HG02981 (cell line): ENCODE measurements around the gene SIK3.
"Not testable (repeated sequence)": the region's sequence is repeated elsewhere in the genome, so short reads cannot be mapped to it uniquely, and the experiment has no call there.

Source experiments
- ATAC-seq: cut with Tn5 transposase; IDR thresholded peaks from one replicate; pipeline ENCODE4 v1.9.1; 2021; ENCODE audit warnings: mild to moderate bottlenecking, moderate library complexity; ENCODE audit not compliant: unreplicated experiment

The SIK3 gene

DNA sequence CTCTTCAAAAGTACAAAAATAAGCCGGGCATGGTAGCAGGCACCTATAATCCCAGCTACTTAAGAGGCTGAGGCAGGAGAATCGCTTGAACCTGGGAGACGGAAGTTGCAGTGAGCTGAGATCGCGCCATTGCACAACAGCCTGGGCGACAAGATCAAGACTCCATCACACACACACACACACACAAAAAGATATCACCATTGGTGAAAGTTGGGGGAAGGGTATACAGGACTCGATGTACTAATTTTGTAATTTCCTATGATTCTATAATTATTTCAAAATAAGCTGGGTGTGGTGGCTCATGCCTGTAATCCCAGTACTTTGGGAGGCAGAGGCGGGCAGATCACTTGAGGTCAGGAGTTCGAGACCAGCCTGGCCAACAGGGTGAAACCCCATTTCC lies 48.1 kb downstream of the SIK3 start:
- not testable (repeated sequence) for ATAC-seq

DNA sequence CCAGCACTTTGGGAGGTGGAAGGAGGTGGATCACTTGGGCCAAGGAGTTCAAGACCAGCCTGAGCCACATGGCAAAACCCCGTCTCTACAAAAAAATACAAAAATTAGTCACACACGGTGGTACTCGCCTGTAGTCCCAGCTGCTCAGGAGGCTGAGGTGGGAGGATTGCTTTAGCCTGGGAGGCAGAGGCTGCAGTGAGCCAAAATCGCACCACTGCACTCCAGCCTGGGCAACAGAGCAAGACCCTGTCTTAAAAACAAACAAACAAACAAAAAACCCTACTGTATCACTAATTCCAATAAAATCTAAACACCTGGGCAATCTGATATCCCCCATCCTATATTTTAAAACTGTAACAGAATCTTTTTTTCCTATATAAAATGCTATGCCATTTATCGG lies 51.6 kb downstream of the SIK3 start:
- not testable (repeated sequence) for ATAC-seq

DNA sequence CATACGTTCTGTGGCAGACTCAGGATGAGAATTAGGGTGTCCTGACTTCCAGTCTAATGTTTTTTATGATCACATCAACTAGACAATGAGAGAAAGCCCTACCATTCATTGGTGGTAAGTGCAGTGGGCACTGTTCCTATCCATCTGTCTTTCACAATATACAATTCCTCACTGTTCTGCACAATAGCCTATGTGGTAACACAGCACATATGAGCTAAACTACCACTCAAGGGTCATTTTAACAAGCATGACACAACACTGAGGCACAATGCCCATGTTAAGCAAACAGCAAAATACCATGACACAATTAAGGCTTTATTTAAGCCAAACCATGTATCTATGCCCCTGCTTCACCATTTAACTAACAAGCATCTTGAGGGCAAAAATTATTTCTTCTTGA lies 52.3 kb downstream of the SIK3 start:
- ATAC-seq = no peak

DNA sequence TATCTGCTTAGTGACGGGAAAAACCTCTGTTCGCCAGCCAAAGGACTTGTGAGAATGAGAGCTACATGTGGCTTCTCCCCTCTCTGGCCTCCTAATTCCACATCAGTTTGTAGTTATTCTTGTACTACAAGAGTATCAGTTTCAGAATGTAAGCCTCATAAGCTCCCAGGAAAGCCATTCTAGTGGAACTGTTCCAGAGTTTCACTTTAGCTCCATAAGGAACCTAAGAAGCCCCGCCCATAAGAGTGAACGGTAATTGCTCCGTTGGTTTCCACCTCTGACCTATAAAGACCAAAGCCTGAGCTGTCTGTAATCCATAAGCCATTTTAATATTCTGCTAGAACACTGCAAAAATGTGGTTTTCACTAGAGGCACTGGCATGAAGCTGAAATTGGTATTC lies 53.0 kb downstream of the SIK3 start:
- ATAC-seq = no peak

DNA sequence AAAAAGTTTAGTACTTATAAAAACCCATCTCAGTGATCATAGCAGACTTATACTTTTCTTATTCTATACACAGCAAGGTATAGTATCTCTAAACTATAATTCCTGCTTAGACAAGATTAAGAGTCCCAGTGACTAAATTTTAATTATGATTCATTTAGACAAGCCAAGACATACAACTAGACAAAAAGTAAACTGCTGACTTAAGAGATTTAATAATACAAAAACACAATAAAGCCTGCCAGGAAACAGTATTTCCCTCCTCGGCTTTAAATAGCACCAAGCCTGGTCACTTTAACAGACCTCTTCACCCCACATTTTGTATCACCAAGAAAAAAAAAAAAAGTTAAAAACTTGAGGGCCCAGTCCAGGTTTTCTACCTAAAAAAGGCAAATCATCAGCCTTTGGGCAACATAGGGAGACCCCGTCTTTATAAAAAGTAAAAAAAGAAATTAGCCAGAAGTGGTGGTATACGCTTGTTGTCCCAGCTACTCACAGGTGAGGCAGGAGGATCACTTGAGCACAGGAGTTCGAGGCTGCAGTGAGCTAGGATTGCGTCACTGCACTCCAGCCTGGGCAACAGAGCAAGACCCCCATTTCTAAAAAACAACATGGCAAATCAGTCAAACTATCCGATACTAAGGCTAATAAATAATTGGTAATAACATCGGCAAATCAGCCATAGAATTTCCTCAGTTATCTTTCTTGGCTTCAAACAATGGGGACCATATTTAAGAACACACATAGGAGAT lies 53.8 kb downstream of the SIK3 start:
- no peak for ATAC-seq

DNA sequence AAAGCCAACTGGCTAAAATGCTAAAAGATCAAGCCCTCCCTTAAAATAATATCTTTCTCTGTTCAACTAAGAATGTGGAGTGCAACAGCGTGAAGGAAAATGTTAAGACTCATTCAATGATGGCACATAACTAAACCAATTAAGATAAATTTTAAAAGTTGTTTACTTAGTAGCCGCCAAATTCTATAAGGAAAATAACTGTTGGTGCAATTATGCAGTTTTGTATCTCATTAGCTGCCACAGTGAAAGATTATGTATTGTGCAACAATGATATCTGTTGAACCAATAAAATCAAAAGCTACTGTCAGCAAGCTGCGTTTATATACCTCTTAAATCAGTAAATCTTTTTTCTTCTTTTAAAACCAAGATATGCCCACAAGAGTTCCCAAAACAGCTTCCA lies 55.5 kb downstream of the SIK3 start:
- no peak for ATAC-seq

DNA sequence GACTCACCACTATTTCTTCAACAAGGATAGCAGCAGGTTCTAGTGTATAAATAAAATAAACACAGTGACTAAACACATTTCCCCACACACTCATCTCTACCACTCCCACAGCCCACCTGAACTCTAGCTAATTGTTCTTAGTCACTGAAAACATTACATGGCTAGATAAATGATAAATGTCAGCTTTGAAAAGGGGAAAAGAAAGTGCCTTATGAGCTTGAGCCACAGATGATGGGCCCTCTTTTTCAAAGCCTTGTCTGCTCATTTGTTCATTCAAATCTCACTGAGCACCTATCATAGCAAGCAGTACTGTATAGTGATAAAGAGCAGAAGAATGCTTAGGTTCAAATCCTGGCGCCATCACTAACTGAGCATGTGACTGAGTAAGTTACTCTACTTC lies 58.3 kb downstream of the SIK3 start:
- no peak for ATAC-seq

DNA sequence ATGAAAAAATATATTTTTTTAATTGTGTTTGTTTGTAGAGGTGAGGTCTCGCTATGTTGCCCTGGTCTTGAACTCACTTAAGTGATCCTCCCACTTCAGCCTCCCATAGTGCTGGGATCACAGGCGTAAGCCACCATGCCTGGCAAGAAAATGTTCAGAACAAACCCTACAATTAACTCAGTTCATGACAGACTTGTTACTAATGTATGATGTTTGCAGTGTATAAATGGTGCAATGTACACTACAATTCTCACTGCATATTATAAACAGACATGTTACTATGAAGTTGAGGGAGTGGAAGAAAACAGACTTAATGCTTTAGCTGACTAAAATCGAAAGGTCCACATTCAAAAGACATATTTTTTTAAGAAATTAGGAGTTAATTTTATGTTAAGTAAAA lies 59.0 kb downstream of the SIK3 start:
- ATAC-seq = no peak

DNA sequence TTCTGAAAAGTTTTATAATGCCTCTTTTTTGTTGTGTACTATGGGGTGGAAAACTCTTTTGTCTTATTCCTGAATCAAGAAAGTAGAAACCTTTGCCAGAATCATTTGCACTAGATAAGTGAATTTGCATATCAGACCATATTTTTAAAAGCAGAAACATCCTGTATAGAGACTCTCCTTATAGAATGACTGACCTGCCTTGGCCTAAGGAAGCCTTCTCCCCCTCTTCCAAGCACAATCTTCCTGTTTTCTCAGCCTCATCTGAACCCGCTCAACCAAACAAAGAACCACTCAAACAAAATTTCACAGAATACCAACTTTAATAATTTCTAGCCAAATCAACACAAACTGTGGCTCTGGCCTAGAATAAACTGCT lies 60.3 kb downstream of the SIK3 start:
- ATAC-seq = no peak

DNA sequence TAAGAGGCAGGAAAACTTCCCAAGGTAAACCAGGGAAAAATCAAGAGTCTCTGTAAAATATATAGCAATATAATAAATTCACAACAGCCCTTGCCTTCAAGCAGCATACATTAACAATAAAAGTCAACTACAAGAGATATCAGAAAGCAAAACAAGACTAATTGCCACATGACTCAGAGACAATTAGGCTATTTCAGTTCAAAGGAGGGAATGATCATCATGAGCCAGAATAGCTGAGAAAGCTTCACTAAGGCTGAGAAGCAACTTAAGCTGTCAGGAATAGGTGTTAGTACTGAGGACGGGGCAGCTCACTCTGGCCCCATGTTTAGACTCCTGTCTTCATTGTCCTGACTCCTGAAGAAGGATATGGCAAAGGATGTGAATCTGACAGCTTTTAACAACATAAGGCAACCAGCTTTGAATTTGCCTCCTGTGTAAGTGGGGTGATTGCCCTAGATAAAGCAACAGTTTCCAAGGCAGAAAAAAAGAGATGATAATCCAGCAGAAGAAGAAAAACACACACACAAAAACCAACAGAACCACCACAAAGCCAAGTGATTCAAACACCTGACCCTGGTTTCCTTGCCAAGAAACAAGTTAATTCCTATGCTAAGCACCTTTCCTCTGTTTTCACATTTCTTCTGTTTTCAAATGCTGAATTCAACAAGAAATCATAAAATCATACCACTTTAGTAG lies 60.8 kb downstream of the SIK3 start:
- ATAC-seq = no peak

DNA sequence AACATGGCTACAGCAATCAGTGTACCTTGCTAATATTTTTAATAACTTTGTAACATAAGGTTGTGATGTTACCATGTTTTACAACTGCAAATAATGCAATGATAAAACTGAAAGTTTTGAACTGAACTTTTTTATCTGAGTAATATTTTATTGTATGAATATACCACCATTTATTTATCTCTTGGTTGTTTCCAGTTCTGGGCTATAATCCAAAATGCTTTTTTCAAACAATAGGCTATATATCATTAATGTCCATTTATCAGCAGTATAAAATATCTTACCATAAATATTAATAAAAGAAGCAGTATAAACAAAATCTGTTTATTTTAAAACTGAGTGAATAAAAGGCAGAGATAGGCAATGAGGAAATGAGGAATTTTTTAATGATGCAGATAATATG lies 63.3 kb downstream of the SIK3 start:
- no peak for ATAC-seq

DNA sequence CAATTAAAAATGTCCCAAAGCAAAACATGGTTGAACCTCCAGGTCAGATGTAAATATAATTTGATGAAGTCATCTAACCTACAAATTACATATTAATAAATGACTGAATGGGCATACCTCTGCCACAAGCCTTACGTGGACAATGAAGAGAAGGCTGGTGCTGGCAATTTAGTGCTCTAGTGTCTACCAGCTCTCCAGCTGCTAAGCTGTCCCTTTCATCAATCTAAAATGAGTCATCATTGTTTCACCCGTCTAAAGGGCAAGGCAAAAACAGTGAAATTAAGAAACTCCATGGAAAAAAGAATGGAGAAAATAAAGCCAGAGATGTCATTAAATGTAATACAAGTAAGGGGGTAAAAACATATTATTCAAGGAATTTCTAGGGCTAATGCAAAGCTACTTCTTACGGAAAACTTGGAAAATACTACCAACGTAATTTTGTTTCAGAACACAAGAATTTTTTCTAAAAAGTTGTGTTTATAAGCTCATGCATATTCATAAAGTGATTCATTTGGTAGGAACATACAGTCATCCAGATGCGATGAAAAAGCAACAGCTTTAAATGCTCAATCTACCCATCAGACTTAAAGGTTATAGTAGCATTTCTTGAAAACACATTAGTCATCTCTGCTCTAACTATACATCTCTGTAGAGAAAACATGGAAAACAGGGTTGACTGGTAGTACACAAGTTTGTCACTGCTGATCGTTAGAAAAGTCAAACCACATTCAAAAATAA lies 71.5 kb downstream of the SIK3 start:
- ATAC-seq = no peak

DNA sequence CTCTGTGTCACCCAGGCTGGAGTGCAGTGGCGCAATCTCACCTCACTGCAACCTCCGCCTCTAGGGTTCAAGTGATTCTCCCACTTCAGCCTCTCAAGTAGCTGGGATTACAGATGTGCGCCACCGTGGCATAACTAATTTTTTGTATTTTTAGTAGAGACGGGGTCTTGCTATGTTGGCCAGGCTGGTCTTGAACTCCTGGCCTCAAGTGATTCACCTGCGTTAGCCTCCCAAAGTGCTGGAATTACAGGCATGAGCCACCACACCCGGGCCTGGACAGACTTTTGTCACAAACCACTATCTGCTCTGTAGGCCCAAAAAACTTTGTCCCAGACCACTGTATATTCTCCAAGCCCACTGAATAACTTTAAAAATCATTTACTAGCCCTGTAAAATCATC lies 74.5 kb downstream of the SIK3 start:
- ATAC-seq = not testable (repeated sequence)

DNA sequence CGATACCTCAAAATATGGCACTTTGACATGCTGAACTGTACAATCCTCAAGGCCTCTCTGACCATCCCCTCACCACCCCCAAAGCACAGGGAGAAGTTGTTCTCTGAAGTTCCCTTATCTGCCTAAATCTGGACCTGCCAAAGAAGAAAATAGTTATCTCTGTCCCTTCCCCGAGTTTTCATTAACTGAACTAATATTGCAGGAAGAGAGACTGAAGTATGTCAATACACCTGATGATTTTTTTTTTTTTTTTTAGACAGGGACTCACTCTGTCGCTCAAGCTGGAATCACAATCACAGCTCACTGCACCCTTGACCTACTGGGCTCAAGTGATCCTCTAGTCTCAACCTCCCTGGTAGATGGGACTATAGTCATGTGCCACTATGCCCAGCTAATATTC lies 75.0 kb downstream of the SIK3 start:
- ATAC-seq = no peak

DNA sequence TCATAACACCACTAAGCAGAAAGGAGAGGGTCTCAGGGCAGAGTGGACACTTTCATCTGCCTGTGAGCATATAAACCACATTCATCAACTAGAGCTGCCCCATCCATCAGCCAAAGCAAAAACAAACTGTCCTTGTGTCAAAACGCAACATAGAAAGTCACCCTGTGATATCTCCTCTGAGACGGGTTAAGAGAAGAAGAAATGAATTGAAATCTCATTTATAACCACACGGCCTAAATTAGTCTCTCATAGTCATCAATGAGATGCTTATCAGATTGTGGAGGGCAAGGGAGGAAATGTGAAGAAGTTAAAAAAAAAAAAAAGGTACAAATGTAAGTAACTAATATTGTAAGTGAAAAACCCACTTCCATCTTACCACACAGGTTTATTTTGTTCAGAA lies 75.7 kb downstream of the SIK3 start:
- ATAC-seq = no peak

DNA sequence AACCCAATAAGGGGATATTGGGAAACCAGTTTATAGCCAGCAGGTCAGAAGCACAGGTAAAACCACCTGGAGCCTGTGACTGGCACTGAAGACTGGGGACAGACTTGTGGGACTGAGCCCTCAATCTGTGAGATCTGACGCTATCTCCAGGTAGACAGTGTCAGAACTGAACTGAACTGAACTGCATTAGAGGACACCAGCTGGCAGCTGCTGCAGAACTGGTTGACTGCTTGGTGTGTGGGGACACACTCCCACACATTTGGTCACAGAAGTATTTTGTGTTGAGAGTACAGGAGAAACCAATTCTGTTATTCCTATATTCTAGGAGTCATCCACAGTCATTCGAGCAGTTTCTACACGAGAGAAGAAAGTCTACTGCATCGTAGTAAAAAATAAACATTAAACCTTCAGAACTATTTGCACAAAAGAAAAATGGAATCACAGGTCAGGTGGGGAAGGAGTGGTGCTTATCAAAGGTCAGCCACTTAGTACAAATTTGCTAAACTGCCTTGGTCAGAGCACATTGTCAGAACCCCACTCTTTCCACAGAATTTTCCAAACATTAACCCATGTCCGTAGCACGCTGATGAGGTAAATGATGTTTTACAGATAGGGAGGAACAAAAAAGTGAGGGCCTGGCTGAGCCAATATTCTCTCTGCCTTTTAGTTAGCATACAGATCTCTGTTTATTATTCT lies 77.2 kb downstream of the SIK3 start:
- no peak for ATAC-seq

DNA sequence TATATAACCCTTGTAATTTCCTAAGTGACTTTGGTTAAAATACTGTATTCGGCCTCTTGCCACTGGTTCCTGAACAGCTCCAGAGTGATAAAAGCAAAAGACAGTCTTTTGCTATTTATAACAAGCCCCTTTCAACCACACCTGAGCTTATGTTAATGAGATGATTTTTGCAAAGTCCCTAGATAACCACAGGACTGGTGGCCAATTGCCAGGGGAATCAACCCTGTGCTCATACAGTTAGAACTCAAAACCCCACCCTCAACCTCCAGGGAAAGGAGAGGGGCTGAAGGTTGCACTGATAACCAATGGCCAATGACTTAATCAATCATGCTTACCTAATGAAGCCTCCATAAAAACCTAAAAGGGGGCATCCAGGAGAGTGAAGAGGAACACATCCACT lies 77.9 kb downstream of the SIK3 start:
- ATAC-seq = peak; percentile 43

DNA sequence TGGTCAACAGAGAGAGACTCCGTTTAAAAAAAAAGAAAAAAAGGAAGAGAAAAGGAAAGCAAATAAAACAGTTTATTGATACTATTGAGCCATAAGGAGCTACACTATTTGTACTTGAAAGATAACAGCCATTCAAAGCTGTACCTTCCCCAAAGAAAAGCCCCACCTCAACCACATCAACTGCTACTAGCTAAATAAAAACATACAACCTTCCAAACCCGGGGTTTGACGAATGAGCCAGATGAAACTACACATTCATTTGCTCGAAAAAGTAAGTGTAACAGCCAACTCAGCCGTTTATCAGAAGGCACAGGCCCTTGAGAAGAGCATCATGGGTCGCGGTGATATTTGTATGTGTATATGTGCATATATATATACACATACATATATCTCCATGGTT lies 78.4 kb downstream of the SIK3 start:
- no peak for ATAC-seq

DNA sequence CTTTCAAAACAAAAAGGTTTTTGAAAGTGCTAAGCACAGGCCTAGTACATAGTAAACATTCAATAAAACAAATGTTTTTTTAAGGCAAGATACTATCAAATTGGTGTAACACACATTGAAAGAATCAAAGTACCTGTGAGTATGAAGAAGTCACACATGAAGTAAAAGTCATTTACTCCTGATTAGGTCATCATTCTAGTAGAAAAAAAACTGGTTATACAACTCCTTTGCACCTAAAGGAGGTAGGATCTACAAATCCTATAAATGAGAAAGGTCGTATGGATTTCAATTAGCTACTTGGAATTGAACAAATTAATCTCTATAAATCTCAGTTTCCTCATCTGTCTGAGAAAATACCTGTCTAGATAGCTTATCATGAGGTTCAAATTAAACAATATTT lies 80.8 kb downstream of the SIK3 start:
- no peak for ATAC-seq

DNA sequence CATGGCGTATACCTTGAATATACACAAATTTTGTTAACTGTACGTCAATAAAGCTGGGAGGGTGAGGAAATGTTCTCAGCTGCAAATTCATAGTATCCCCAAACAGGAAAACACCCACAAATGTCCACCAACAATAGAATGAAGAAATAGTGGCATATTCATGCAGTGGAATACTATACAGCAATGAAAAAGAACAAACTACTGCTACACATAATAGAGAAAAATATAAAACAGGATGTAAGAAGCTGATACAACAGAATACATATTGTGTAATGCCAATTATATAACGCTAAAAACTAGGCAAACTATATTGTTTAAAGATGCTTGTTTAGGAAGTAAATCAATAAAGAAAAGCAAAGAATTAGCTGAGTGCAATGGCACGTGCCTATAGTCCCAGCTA lies 81.5 kb downstream of the SIK3 start:
- no peak for ATAC-seq

DNA sequence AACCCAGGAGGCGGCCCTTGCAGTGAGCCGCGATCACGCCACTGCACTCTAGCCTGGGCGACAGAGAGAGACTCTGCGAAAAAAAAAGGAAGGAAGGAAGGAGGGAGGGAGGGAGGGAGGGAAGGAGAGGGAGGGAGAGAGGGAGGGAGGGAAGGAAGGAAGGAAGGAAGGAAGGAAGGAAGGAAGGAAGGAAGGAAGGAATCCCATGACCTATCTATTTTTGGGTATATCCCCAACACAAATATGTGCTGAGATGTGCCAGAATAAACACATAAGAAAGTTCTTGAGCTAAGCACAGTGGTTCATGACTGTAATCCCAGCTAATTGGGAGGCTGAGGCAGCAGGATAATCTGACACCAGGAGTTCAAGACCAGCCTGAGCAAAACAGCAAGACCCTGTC lies 82.0 kb downstream of the SIK3 start:
- no peak for ATAC-seq

DNA sequence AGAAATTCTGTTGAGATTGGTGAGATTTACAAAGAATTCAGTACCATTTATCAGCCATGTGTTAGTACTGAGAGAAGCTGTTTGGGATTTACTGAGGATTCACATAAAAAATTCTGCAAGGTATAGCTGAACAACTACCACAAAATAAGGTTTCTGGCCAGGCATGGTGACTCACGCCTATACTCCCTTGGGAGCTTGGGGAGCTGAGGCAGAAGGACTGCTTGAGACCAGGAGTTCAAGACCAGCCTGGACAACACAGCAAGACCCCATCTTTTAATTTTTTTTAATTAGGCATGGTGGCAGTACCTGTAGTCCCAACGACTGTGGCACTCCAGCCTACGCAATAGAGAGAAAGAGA lies 86.7 kb downstream of the SIK3 start:
- ATAC-seq = no peak
